ENCODE data around the gene INSIG2.
A peak's percentile ranks its signal among the peaks of the same experiment; 100 is the strongest.

The INSIG2 gene

GRCh38 chr2:118088051-118089024 lies at the start of gene INSIG2:
Gene INSIG2 (plus strand): TSS chr2:118088471. CDS start chr2:118096557, 8,086 bp downstream.
- peak; percentile 86 for DNase-seq

GRCh38 chr2:118040891-118041290 lies 47.4 kb upstream of the INSIG2 start:
- no peak for DNase-seq

GRCh38 chr2:118044103-118044716 lies 44.1 kb upstream of the INSIG2 start:
- no peak for DNase-seq

GRCh38 chr2:118044854-118045253 lies 43.4 kb upstream of the INSIG2 start:
- DNase-seq: no peak

- no peak for DNase-seq
Observed at GRCh38 chr2:118045286-118045685, 43.0 kb upstream of the INSIG2 start.

GRCh38 chr2:118046634-118047210 lies 41.5 kb upstream of the INSIG2 start:
- DNase-seq: no peak

GRCh38 chr2:118047380-118047826 lies 40.9 kb upstream of the INSIG2 start:
- no peak for DNase-seq

GRCh38 chr2:118048401-118048800 lies 39.9 kb upstream of the INSIG2 start:
- no peak for DNase-seq

GRCh38 chr2:118049140-118049815 lies 39.0 kb upstream of the INSIG2 start:
- no peak for DNase-seq

GRCh38 chr2:118049816-118050140 lies 38.5 kb upstream of the INSIG2 start:
- DNase-seq: no peak

GRCh38 chr2:118050386-118050785 lies 37.9 kb upstream of the INSIG2 start:
- no peak for DNase-seq

- no peak for DNase-seq
Observed at GRCh38 chr2:118050974-118051373, 37.3 kb upstream of the INSIG2 start.

GRCh38 chr2:118051826-118052358 lies 36.4 kb upstream of the INSIG2 start:
- no peak for DNase-seq

GRCh38 chr2:118052474-118052873 lies 35.8 kb upstream of the INSIG2 start:
- no peak for DNase-seq

GRCh38 chr2:118053681-118054080 lies 34.6 kb upstream of the INSIG2 start:
- no peak for DNase-seq

GRCh38 chr2:118054213-118055008 lies 33.9 kb upstream of the INSIG2 start:
- no peak for DNase-seq

- DNase-seq: no peak
Observed at GRCh38 chr2:118055512-118056164, 32.6 kb upstream of the INSIG2 start.

GRCh38 chr2:118056165-118056534 lies 32.1 kb upstream of the INSIG2 start:
- DNase-seq: no peak

- DNase-seq: no peak
Observed at GRCh38 chr2:118056801-118057200, 31.5 kb upstream of the INSIG2 start.

- DNase-seq: no peak
Observed at GRCh38 chr2:118058951-118059350, 29.3 kb upstream of the INSIG2 start.

- DNase-seq: no peak
Observed at GRCh38 chr2:118059919-118060478, 28.3 kb upstream of the INSIG2 start.
